Upper lobe of left lung (tissue), 6 donors: ENCODE results near the gene SDK2. TPM values are rescaled to one million over a fixed set of nuclear protein-coding genes. Genes with fewer than 3 reads are reported as not detected.
A peak's percentile ranks its signal among the peaks of the same experiment; 100 is the strongest.

Source experiments
- ATAC-seq, 2 donors: fragments of 200-7000 bp; cut with Tn5 transposase; one replicate each; pipeline ENCODE4 v1.9.1; 2022; ENCODE audit warnings: mild to moderate bottlenecking in 2 of 2, moderate library complexity in 2 of 2; ENCODE audit not compliant: low FRiP score in 2 of 2
- DNase-seq, 2 donors: peaks; one replicate each; pipeline ENCODE4 v3.0.0-alpha.2; 2019 to 2020
- H3K27ac ChIP-seq, 4 donors: fragments of 200-600 bp; sonication (generic); one replicate each; pipeline ENCODE4 v1.5.1; 2016 to 2019
- H3K27me3 ChIP-seq, 4 donors: fragments of 200-600 bp; sonication (generic); one replicate each; pipeline ENCODE4 v1.5.1; 2017 to 2019
- H3K36me3 ChIP-seq, 4 donors: fragments of 200-600 bp; sonication (generic); one replicate each; pipeline ENCODE4 v1.5.1; 2016 to 2019
- H3K4me1 ChIP-seq, 4 donors: fragments of 200-600 bp; sonication (generic); one replicate each; pipeline ENCODE4 v1.5.1; 2018 to 2019
- H3K4me3 ChIP-seq, 4 donors: fragments of 200-600 bp; sonication (generic); one replicate each; pipeline ENCODE4 v1.5.1; 2017 to 2019; ENCODE audit warnings: mild to moderate bottlenecking in 2 of 4, moderate library complexity in 1 of 4
- H3K9me3 ChIP-seq, 4 donors: fragments of 200-600 bp; sonication (generic); one replicate each; pipeline ENCODE4 v1.5.1; 2018 to 2019
- EP300 ChIP-seq, 4 donors: sonication (generic); formaldehyde crosslinking; IDR thresholded peaks; one replicate each; pipeline ENCODE4 v1.5.1; 2017; ENCODE audit warnings: antibody characterized with exemption in 4 of 4, control low read depth in 2 of 4
- POLR2A ChIP-seq, 4 donors: fragments of 450-650 bp; IDR thresholded peaks; one replicate each; pipeline ENCODE4 v1.5.1; 2016 to 2017; ENCODE audit warnings: antibody characterized with exemption in 4 of 4, mild to moderate bottlenecking in 2 of 4
- POLR2AphosphoS5 ChIP-seq, 2 donors: sonication (generic); formaldehyde crosslinking; IDR thresholded peaks; one replicate each; pipeline ENCODE4 v1.5.1; 2017; ENCODE audit warnings: antibody characterized with exemption in 2 of 2
- WGBS, 2 donors: methylation state at CpG; one replicate each; pipeline ENCODE4 v1.1.5; 2017 to 2018; 5-methylcytosine and 5-hydroxymethylcytosine counted together
- total RNA-seq, 6 donors: library from RNA; depleted of rRNA in 4 of 6; stranded (reverse); fragments of >200 nt in 4 of 6; gene quantifications; one replicate each; pipeline versions ENCODE4 v1.1.0 to v1.2.1, GENCODE V29; 2016 to 2021
- TF ChIP-seq, protein P1 (sequence below), 6 experiments: fragments of 450-650 bp in 4 of 6; fragments of 200-600 bp in 2 of 6; sonication (generic) in 2 of 6; IDR thresholded peaks; one replicate each; pipeline ENCODE4 v1.5.1; 2016 to 2019; ENCODE audit warnings: antibody characterized with exemption in 6 of 6
- donor health status: DM: no; HTN: no; CAD: no; lungs with moderate emphysema.
- donor health status: DM: no; HTN: yes; CAD: no; lungs with severe emphysema.

Gene SDK2
- total RNA-seq, 6 donors from 2014 or later = 1.2 to 7.3 (median 2.9) TPM

DNA sequence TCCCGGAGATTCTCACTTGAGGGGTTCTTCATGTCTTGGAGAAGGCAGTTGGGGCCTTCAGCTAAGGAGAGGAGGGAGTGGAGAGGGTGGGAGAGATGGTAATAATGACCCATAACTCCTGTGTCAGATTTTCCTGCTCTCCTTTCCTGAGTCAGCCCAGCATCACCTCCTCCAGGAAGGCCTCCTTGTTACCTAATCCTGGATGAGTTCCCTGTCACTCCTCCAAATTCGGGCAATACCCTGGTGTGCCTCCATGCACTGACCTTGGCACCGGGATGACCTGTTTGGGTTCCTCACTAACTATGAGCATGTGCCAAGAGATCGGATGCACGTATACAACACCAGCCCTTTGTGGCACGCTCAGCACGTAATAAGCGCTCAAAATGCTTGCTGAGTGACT, 38.8 kb downstream of the SDK2 start:
- Histone ChIP-seq H3K9me3 (no peaks in the 10 kb centered on the region), H3K27ac (no peak overlapping the region), H3K4me1 (no peaks in the 10 kb centered on the region), H3K27me3 (no peaks in the 10 kb centered on the region), H3K36me3 (no peaks in the 10 kb centered on the region), H3K4me3 (no peak overlapping the region)
- WGBS, 2 donors = 85 to 94% methylated on average over 8 of the region's 8 CpGs
- TF ChIP-seq POLR2A (IDR thresholded peaks at IDR 0.05) (no peak), POLR2AphosphoS5 (IDR thresholded peaks at IDR 0.05) (no peak), EP300 (IDR thresholded peaks at IDR 0.05) (no peak)
- TF ChIP-seq, protein P1, sequence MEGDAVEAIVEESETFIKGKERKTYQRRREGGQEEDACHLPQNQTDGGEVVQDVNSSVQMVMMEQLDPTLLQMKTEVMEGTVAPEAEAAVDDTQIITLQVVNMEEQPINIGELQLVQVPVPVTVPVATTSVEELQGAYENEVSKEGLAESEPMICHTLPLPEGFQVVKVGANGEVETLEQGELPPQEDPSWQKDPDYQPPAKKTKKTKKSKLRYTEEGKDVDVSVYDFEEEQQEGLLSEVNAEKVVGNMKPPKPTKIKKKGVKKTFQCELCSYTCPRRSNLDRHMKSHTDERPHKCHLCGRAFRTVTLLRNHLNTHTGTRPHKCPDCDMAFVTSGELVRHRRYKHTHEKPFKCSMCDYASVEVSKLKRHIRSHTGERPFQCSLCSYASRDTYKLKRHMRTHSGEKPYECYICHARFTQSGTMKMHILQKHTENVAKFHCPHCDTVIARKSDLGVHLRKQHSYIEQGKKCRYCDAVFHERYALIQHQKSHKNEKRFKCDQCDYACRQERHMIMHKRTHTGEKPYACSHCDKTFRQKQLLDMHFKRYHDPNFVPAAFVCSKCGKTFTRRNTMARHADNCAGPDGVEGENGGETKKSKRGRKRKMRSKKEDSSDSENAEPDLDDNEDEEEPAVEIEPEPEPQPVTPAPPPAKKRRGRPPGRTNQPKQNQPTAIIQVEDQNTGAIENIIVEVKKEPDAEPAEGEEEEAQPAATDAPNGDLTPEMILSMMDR (IDR thresholded peaks at IDR 0.05) = no peak
- ATAC-seq = no peak
- DNase-seq = no peak

DNA sequence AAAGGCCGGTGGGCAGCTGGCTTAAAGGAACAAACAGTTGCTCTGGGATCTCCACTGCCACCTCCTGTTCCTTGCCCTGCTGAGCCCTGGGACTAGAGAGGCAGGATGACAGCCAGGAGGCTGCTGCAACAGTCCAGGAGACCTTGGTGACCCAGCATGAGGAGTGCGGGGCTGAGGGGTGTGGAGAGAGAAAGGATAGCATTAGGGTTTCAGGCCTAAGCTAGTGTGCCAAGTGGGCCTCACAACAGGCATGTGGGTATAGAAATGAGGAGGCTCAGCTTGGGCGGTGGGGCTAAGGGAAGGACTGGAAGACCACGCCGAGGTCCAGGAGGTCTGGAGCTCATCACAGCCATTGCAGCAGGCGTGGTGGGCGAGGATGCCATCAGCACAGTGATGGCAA, 39.8 kb downstream of the SDK2 start:
- WGBS, 2 donors = 88 to 96% methylated on average over 6 to 7 of the region's 7 CpGs

DNA sequence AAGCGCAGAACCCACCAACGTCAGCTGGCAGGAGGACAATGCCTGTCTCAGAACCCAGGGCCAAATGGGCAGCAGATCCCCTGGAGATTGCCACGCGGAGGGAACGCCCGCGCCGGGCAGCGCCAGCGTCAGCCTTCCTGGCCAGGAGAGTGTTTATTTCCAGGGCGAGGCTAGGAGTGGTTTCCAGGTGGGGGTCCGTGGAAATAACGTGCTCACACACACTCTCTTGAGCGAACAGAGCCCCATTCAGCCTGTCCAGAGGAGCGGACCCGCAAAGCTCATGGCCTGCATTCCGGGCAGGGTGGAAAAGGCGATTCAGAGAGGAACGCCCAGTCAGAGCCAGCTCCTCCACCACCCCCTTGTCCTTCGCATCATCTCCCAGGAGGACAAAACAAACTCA, 40.3 kb downstream of the SDK2 start:
- H3K4me3 ChIP-seq = no peak overlapping the region
- no peaks in the 10 kb centered on the region for H3K4me1 ChIP-seq
- WGBS, 2 donors = 88 to 93% methylated on average over 16 to 20 of the region's 20 CpGs
- no peak overlapping the region for H3K27ac ChIP-seq
- no peaks in the 10 kb centered on the region for H3K27me3 ChIP-seq
- DNase-seq = no peak
- ATAC-seq = no peak
- H3K36me3 ChIP-seq = no peaks in the 10 kb centered on the region
- no peaks in the 10 kb centered on the region for H3K9me3 ChIP-seq
- TF ChIP-seq EP300 (IDR thresholded peaks at IDR 0.05) (no peak), POLR2AphosphoS5 (IDR thresholded peaks at IDR 0.05) (no peak), POLR2A (IDR thresholded peaks at IDR 0.05) (no peak)
- TF ChIP-seq, protein P1 (IDR thresholded peaks at IDR 0.05) = no peak

More for the DNA sequence above, 39.8 kb downstream of the SDK2 start:
- Histone ChIP-seq H3K4me1 (no peaks in the 10 kb centered on the region), H3K36me3 (no peaks in the 10 kb centered on the region), H3K4me3 (no peak overlapping the region), H3K27me3 (no peaks in the 10 kb centered on the region), H3K9me3 (no peaks in the 10 kb centered on the region), H3K27ac (no peak overlapping the region)
- ATAC-seq (no peak), DNase-seq (no peak)
- TF ChIP-seq, protein P1 (IDR thresholded peaks at IDR 0.05) = no peak
- TF ChIP-seq EP300 (IDR thresholded peaks at IDR 0.05) = no peak
- TF ChIP-seq POLR2AphosphoS5 (IDR thresholded peaks at IDR 0.05) = no peak
- TF ChIP-seq POLR2A (IDR thresholded peaks at IDR 0.05) = no peak

DNA sequence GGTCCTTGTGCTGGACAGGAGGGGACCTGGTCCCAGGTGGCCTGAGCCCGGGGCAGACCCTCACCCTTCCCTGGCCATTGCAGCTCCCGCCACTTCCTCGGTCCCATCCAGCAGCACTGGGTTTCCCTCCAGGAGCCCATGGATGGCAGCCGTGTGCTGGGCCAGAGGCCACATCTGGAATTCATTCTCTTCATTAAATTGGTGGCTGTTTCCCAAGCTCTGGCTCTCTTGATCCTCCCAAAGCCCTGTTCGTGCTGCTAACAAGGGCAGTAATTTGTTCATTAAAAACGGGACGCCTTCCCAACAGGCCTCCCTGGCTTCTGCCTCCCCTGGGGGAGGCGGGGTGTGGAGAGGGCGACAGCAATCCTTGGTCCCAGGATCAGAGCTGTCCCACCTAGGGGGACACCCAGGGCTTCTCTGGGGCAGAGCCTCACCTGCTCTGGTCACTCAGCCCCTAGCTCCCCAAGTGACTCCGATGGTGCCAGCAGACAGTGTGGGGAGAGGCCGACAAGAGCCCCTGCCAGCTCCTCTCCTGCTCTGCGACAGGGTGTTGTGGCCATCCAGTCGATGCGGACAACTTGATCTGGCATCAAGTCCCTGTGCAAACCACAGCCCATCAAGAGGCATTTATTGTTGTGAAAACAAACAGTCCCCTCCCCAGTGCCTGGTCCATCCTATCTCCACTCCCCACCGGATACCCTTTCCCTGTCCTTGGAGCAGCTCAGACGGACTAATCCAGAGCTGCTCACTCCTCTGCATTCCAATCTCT, 44.0 kb downstream of the SDK2 start:
- TF ChIP-seq EP300 (IDR thresholded peaks at IDR 0.05) = no peak
- TF ChIP-seq, protein P1 (IDR thresholded peaks at IDR 0.05) = no peak
- TF ChIP-seq POLR2A (IDR thresholded peaks at IDR 0.05) = no peak
- no peaks in the 10 kb centered on the region for H3K4me1 ChIP-seq
- no peaks in the 10 kb centered on the region for H3K36me3 ChIP-seq
- H3K9me3 ChIP-seq = no peaks in the 10 kb centered on the region
- no peak overlapping the region for H3K4me3 ChIP-seq
- no peaks in the 10 kb centered on the region for H3K27me3 ChIP-seq
- ATAC-seq = peak in 1 of 2 donors; percentile 13
- DNase-seq = no peak
- H3K27ac ChIP-seq = peak overlapping the region in 1 of 4 donors; percentile 17
- WGBS, 2 donors = 79 to 82% methylated on average over 9 to 16 of the region's 16 CpGs

DNA sequence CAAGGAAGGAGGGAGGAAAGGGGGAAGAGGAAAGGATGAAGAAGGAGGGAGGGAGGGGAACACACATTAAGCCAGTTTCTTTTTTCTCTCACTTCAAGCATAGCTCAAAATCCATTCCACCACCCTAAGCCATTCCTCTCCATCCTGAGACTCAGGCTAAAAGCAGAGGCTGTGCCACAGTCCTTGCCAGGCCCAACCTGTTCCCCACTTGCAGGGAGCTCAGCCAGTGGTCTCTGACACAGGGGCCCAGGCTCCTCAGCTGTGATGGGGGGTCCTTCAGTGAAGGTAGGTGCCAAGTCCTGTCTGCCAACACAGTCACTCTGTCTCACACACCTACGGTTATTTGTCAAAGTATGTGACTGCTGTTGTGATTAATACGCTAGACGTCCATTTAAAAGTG, 44.6 kb downstream of the SDK2 start:
- TF ChIP-seq, protein P1 (IDR thresholded peaks at IDR 0.05) = no peak
- TF ChIP-seq POLR2AphosphoS5 (IDR thresholded peaks at IDR 0.05) (no peak), EP300 (IDR thresholded peaks at IDR 0.05) (no peak), POLR2A (IDR thresholded peaks at IDR 0.05) (no peak)
- no peak for ATAC-seq
- no peak overlapping the region for H3K4me3 ChIP-seq
- no peaks in the 10 kb centered on the region for H3K36me3 ChIP-seq
- no peak for DNase-seq
- no peaks in the 10 kb centered on the region for H3K27me3 ChIP-seq
- H3K27ac ChIP-seq = no peak overlapping the region
- no peaks in the 10 kb centered on the region for H3K4me1 ChIP-seq
- WGBS, 2 donors = 82 to 85% methylated on average over 3 of the region's 3 CpGs
- H3K9me3 ChIP-seq = no peaks in the 10 kb centered on the region
